Measurements from ENCODE around the gene ASCL4. TPM values are rescaled to one million over a fixed set of nuclear protein-coding genes. Genes with fewer than 3 reads are reported as not detected.
A peak's percentile ranks its signal among the peaks of the same experiment; 100 is the strongest.

Gene ASCL4, protein sequence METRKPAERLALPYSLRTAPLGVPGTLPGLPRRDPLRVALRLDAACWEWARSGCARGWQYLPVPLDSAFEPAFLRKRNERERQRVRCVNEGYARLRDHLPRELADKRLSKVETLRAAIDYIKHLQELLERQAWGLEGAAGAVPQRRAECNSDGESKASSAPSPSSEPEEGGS
- total RNA-seq (2021; fragmentation: NEBNext Ultra II Directional; extraction: Animal tissue kit (Norgen Biotek cat#: 25700)) (not detected in 2 replicates), polyA plus RNA-seq (2011; rRNA removed) (0.03 TPM in 1 of 2 replicates, not detected in the other), polyA minus RNA-seq (2011; rRNA and poly(A)+ RNA removed) (not detected in 2 replicates)
- polyA plus RNA-seq (2011; cell fraction: cytosol; rRNA removed) = not detected
- polyA plus RNA-seq (2011; cell fraction: nucleus; rRNA removed) = not detected
- not detected in 4 replicates for polyA plus RNA-seq (2012, experiment 1 of 2)
- not detected for polyA plus RNA-seq (2012, experiment 2 of 2)
- not detected for polyA plus RNA-seq (2013, experiment 1 of 2)
- not detected for polyA plus RNA-seq (2013, experiment 2 of 2)
- polyA minus RNA-seq (2011; cell fraction: cytosol; rRNA and poly(A)+ RNA removed) = not detected
- polyA minus RNA-seq (2011; cell fraction: nucleus; rRNA and poly(A)+ RNA removed) = not detected
- long read RNA-seq, experiment 1 = 0 reads
- long read RNA-seq, experiment 2 = 0 reads

DNA sequence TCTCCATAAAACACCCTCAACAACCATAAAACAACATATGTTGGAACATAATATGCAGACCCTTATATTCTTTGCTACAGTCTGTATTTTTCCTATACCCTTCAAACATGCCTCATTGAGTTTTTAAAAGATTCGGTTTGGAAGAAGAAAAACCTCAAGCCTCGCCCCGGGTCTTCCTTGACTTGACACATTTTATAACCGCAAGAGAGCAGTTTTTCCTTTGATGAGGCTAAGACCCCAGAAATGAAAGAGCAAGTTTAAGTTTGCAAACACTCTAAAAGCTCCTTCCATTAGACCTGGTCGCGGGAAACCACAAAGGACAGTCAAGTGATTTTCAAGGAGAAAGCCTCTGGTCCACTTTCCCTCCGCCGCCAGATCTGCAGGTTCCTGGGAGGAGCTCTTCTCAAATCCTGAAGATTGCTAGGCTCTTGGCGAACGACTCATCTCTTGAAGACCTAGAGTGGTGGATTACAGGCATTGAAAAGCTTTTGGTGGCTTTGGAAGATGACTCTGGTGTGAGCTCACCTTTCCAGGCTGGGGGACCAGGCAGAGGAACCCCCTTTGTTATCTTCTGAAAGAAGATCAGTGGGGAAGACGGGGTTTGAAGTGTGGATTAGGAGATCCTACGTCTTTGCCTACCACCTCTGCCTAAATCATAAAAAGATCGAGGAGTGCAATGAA, at the start of gene ASCL4:
Gene ASCL4 (plus strand): TSS at position 356 of the 681 bp plus-strand sequence. CDS start 515 bp downstream, outside the sequence.
- peak within 1 kb of the TSS; percentile 68 for H4K8ac ChIP-seq (ENCODE audit: extremely low read depth, insufficient read depth, low read length)
- no peak within 1 kb of the TSS for H4K91ac ChIP-seq (replicated peaks; ENCODE audit: insufficient read length, low read length)
- H2BK20ac ChIP-seq (ENCODE audit: low read length) = no peak within 1 kb of the TSS
- no peaks in the 10 kb centered on the region for H3K79me2 ChIP-seq (ENCODE audit: control insufficient read depth in 1 of 2, insufficient read depth in 2 of 2, low read length in 2 of 2)
- no peak within 1 kb of the TSS for H2BK5ac ChIP-seq (ENCODE audit: low read depth, low read length)
- H4K5ac ChIP-seq (ENCODE audit: insufficient read length, low read depth, low read length) = no peak within 1 kb of the TSS
- H3K36me3 ChIP-seq (ENCODE audit: control insufficient read depth in 2 of 4, insufficient read depth in 4 of 4, low read length in 3 of 4) = no peaks in the 10 kb centered on the region
- DNase-seq (ENCODE audit: low read depth in 1 of 2, low spot score in 2 of 2) (no peak), FAIRE-seq (no peak)
- H3K79me1 ChIP-seq (ENCODE audit: low read depth, low read length) = no peaks in the 10 kb centered on the region
- H2AK5ac ChIP-seq (ENCODE audit: low read depth, low read length) = no peak within 1 kb of the TSS
- peak within 1 kb of the TSS; percentile 31 to 68 (median 50) for H3K4me3 ChIP-seq (ENCODE audit: extremely low read depth in 1 of 4, insufficient read depth in 2 of 4, low read depth in 3 of 4, low read length in 4 of 4)
- H3K27ac ChIP-seq (ENCODE audit: low read depth, low read length) = no peak within 1 kb of the TSS
- H3K18ac ChIP-seq (ENCODE audit: extremely low read depth, low read length) = no peak within 1 kb of the TSS
- no peak within 1 kb of the TSS for H3K4ac ChIP-seq (replicated peaks; ENCODE audit: insufficient read length, low read depth, low read length)
- H3K14ac ChIP-seq (ENCODE audit: insufficient read length) = no peak within 1 kb of the TSS
- H3K23me2 ChIP-seq (ENCODE audit: low read depth, low read length) = peaks cover 5% of the 10 kb centered on the region; the same call in 1 of the 2 replicates
- CTCF ChIA-PET (ENCODE audit: partially characterized antibody) = interaction anchor here (0.6 to 3.3 kb wide), 9 partner anchors 9 to 138 kb away, joined by 3 to 13 read pairs (median 4); no protein-coding TSS in a partner anchor
- H3K27me3 ChIP-seq (replicated peaks in 1 of 4; ENCODE audit: control insufficient read depth in 3 of 4, extremely low read depth in 1 of 4, insufficient read depth in 3 of 4, low read length in 3 of 4) = peaks cover 21 to 49% (median 44%) of the 10 kb centered on the region in 4 experiments
- H3K9me3 ChIP-seq (ENCODE audit: insufficient read depth in 2 of 2, low read depth in 1 of 2, low read length in 1 of 2) = no peaks in the 10 kb centered on the region
- peaks cover 0 to 3% (median 0%) of the 10 kb centered on the region in 4 experiments; a peak in 2 of 7 replicates for H3K4me1 ChIP-seq (replicated peaks in 1 of 4; ENCODE audit: control insufficient read depth in 3 of 4, insufficient read depth in 4 of 4, low read length in 3 of 4)
- H3K23ac ChIP-seq (ENCODE audit: insufficient read length) = no peak within 1 kb of the TSS
- H3K4me2 ChIP-seq (ENCODE audit: insufficient read depth in 1 of 2, low read depth in 2 of 2, low read length in 2 of 2) = peak within 1 kb of the TSS; percentile 50 to 97
- no peak within 1 kb of the TSS for H3K9ac ChIP-seq (replicated peaks in 1 of 4; ENCODE audit: extremely low read depth in 1 of 4, low read depth in 3 of 4, low read length in 3 of 4)
- no peak within 1 kb of the TSS for H3K56ac ChIP-seq (replicated peaks; ENCODE audit: insufficient read length, low read depth, low read length)
- H4K20me1 ChIP-seq (replicated peaks in 1 of 2; ENCODE audit: control insufficient read depth in 1 of 2, insufficient read depth in 2 of 2, low read length in 2 of 2) = no peaks in the 10 kb centered on the region
- no peak within 1 kb of the TSS for H2BK15ac ChIP-seq (ENCODE audit: low read length)
- no peak within 1 kb of the TSS for H2BK120ac ChIP-seq (replicated peaks; ENCODE audit: low read depth, low read length)
- no peak within 1 kb of the TSS for H2BK12ac ChIP-seq (ENCODE audit: low read depth, low read length)
- POLR2A ChIA-PET (ENCODE audit: partially characterized antibody) = interaction anchor here (0.6 to 1.6 kb wide), 2 partner anchors 12 to 1145 kb away, joined by 3 to 6 read pairs; no protein-coding TSS in a partner anchor
- peak within 1 kb of the TSS; percentile 74; the same call in 1 of the 2 replicates for H2AFZ ChIP-seq (ENCODE audit: low read length)
- 70% methylated on average over 13 of the region's 13 CpGs; no CpG with 5 or more reads in 1 of the 2 experiments for WGBS, 2 experiments (ENCODE audit: extremely low coverage in 1 of 2, insufficient coverage in 1 of 2, insufficient read length in 1 of 2, insufficient replicate concordance in 2 of 2, low coverage in 1 of 2, low lambda C conversion rate in 2 of 2, missing lambda C conversion rate in 1 of 2)
- TF ChIP-seq TEAD4 (IDR thresholded peaks at IDR 0.05; ENCODE audit: low read depth, low read length) = no peak
- TF ChIP-seq TBP (IDR thresholded peaks at IDR 0.05; ENCODE audit: low read depth, low read length) = no peak
- no peak for TF ChIP-seq SIN3A (conservative IDR thresholded peaks at IDR 0.05 in 1 of 2, IDR thresholded peaks at IDR 0.05 in 1 of 2; ENCODE audit: low read depth in 1 of 2, low read length in 2 of 2)
- no peak for TF ChIP-seq CTBP2 (IDR thresholded peaks at IDR 0.05; ENCODE audit: borderline replicate concordance, insufficient read depth, insufficient read length, low read length)
- TF ChIP-seq CHD1 (IDR thresholded peaks at IDR 0.05; ENCODE audit: low read depth, low read length) = no peak
- no peak for TF ChIP-seq PHF8 (conservative IDR thresholded peaks at IDR 0.05; ENCODE audit: low read depth, low read length)

Data from H1 (cell line).